ENCODE data around the gene HYAL2.
"Not testable (repeated sequence)": the region's sequence is repeated elsewhere in the genome, so short reads cannot be mapped to it uniquely, and the experiment has no call there.

Gene HYAL2

GRCh38 chr3:50327129-50327528 is 4.6 kb upstream of the HYAL2 start:
- no peak for DNase-seq

- no peak for DNase-seq
These were observed 3.6 kb upstream of the HYAL2 start for GRCh38 chr3:50326182-50326541.

GRCh38 chr3:50325497-50326181 is 3.1 kb upstream of the HYAL2 start:
- DNase-seq = no peak

- no peak for DNase-seq
These were observed 2.6 kb upstream of the HYAL2 start for GRCh38 chr3:50325113-50325480.

- DNase-seq = peak; percentile 72 to 77
These were observed 2.0 kb upstream of the HYAL2 start for GRCh38 chr3:50324351-50325112.

GRCh38 chr3:50323614-50324199 is 1.2 kb upstream of the HYAL2 start:
- DNase-seq = no peak

- no peak for DNase-seq
These were observed 601 bp upstream of the HYAL2 start for GRCh38 chr3:50323092-50323600.

GRCh38 chr3:50322115-50322385 is 495 bp downstream of the HYAL2 start:
- no peak for DNase-seq

- peak; percentile 85 to 87 for DNase-seq
These were observed 1.0 kb downstream of the HYAL2 start for GRCh38 chr3:50321336-50322114.

- peak; percentile 73 to 75 for DNase-seq
These were observed 1.7 kb downstream of the HYAL2 start for GRCh38 chr3:50320853-50321335.

GRCh38 chr3:50319894-50320625 is 2.5 kb downstream of the HYAL2 start:
- no peak for DNase-seq

GRCh38 chr3:50319181-50319893 is 3.2 kb downstream of the HYAL2 start:
- no peak for DNase-seq

GRCh38 chr3:50318615-50319014 is 3.9 kb downstream of the HYAL2 start:
- no peak for DNase-seq

GRCh38 chr3:50318163-50318562 is 4.4 kb downstream of the HYAL2 start:
- no peak for DNase-seq

GRCh38 chr3:50317300-50317699 is 5.2 kb downstream of the HYAL2 start:
- DNase-seq = no peak

GRCh38 chr3:50316657-50317242 is 5.8 kb downstream of the HYAL2 start:
- DNase-seq = peak; percentile 52 to 63

- DNase-seq = no peak
These were observed 7.7 kb downstream of the HYAL2 start for GRCh38 chr3:50314816-50315215.

GRCh38 chr3:50314342-50314741 is 8.2 kb downstream of the HYAL2 start:
- no peak for DNase-seq

GRCh38 chr3:50312041-50312440 is 10.5 kb downstream of the HYAL2 start:
- DNase-seq = not testable (repeated sequence)

GRCh38 chr3:50304601-50305000 is 17.9 kb downstream of the HYAL2 start:
- DNase-seq = no peak

GRCh38 chr3:50303013-50303815 is 19.3 kb downstream of the HYAL2 start, which contains the start of gene HYAL1:
HYAL1 (minus strand) TSS chr3:50303574; CDS start chr3:50302956, 618 bp downstream.
- DNase-seq = no peak
